Measurements from ENCODE around the gene DEPDC7.
"Not testable (repeated sequence)": the region's sequence is repeated elsewhere in the genome, so short reads cannot be mapped to it uniquely, and the experiment has no call there.

The DEPDC7 gene

GRCh38 chr11:33025339-33025722 is 9.7 kb downstream of the DEPDC7 start:
- no peak for DNase-seq

- no peak for DNase-seq
Observed at GRCh38 chr11:33027233-33027632, 11.6 kb downstream of the DEPDC7 start.

GRCh38 chr11:33027846-33028536 is 12.3 kb downstream of the DEPDC7 start:
- peak in 4 of 56 donors; percentile 7 to 21 (median 16) for DNase-seq

DNA sequence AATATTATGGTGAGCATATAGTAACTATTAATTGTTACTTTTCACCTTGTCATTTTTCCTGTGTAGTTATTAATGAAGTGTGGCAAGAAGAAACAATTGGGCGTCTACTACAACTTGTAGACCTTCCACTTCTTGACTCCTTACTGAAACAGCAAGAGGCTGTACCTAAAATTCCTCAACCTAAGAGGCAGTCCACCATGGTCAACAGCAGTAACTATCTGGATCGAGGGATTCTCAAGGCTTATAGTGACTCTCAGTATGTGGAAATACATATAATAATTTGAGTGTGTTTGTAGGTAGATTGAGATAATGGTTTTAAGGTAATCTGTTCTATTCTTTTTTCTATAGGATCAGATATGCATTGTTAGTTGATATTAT is 12.8 kb downstream of the DEPDC7 start:
- DNase-seq, result no peak

DNA sequence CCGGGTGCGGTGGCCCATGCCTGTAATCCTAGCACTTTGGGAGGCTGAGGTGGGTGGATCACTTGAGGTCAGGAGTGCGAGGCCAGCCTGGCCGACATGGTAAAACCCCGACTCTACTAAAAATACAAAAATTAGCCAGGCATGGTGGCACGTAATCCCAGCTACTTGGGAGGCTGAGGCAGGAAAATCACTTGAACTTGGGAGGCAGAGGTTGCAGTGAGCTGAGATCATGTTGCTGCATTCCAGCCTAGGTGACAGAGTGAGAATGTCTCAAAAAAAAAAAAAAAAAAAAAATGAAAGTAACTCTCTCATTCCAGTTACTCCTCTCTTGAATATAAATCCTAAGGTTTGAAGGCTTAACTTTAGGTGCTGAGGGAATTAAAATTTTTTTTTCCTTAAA is 13.5 kb downstream of the DEPDC7 start:
- DNase-seq, result not testable (repeated sequence)

GRCh38 chr11:33033493-33033892 is 17.8 kb downstream of the DEPDC7 start:
- no peak for DNase-seq

DNA sequence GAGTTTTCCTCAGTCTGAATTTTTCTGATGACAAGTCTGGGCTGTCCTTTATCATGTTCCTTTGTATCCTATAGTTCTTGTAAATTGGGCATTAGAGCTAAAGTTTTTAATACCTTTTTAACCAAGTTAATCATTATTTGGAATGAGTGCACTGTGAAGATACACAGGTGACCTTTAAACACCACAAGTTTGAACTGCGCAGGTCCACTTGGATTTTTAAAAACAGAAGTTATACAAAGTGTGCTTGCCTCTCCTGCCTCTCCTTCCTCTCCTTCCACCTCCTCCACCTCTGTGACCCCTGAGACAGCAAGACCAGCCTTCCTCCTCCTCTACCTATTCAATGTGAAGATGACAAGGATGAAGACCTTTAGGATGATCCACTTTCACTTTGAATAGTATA is 19.3 kb downstream of the DEPDC7 start:
- no peak for DNase-seq

GRCh38 chr11:33039274-33040032 is 23.8 kb downstream of the DEPDC7 start, which contains the start of gene TCP11L1:
Gene TCP11L1 (plus strand): TSS chr11:33039572. CDS start chr11:33043774, 4,202 bp downstream.
- DNase-seq, result peak; percentile 66 to 98 (median 90)

DNA sequence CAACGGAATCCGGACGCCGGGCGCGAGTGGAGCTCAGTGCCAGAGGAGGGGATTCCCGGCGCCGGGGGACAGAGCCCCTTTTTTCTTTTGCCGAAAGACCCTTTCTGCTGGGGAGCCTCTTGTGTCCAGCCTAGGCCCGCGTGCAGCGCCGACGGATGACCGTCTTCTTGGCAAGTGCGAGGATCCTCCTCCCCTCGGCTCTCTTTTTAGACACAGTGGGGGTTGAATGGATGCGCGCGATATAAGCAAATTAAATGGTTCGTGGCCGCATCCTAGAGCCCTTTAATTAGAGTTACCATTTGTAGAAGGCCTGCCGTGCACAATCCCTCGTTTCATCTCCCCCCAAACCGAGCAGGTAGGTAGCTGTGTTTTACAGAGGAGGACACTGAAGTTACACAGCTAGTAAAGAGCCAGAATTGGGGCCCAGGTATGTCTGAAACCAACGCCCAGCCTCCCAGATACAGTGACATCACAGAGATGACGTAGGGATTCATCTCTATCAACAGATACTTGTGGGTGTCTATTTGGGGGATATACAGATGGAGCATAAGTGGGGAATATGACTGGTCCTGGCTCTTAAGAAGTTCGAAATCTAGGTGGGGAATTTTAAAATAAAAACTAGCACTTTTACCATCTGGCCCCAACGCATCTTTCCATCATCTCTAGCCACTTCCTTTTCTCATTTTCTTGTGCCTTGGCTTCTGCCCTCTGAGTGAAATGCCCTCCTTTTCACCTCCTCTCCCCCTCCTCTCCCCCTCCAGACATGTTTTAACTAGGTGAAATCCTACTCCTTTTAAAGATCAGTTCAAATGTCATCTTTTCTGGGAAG is 24.6 kb downstream of the DEPDC7 start:
- peak in 9 of 56 donors; percentile 6 to 73 (median 33) for DNase-seq

GRCh38 chr11:33040862-33041453 is 25.3 kb downstream of the DEPDC7 start:
- DNase-seq, result no peak

DNA sequence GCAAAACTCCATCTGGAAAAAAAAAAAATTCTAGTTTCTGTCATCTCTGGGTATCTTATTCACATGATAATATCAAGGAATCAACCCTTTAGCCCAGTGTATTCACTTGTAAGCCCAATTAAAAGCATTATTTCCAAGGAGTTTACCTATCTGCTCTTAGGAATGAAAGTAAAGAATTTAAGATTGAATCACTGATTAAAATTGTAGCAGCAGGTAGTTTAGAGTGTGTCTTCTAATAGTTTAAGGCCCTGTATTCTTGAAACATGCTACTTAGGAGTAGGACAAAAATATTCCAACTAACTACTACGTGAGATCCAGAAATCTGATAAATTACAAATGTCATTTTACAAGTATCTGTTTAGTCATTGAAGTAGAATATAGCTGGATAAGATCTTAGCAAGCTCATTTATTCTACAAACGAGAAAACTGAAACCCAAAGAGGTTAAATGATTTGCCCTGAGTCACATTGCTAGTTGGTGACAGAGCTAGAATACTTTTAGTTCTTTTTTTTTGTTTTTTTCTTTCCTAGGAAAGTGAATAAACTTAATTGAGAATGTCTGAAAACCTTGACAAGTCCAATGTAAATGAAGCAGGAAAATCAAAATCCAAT is 27.6 kb downstream of the DEPDC7 start:
- no peak for DNase-seq

DNA sequence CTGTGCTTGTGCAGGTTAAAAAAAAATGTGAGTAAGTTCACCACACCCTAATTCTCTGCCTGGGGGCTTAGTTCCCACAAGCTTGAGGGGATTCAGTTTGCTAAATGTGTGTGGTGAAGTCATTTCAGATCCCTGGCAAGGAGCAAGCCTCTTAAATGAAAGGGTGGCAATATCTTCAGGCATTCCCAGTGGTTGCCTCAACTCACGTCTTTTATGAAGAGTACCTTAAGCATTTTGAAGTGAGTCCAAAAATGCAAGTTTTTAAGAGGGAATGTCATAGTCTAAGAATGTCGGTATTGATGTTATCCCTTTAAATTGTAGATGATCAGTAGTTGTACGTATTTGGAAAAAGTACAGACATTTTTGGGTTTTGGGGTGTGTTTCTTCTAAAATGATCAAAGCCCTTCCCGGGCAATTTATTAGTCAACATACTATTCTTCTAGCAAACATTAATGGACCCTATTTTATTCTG is 28.6 kb downstream of the DEPDC7 start:
- DNase-seq, result no peak

DNA sequence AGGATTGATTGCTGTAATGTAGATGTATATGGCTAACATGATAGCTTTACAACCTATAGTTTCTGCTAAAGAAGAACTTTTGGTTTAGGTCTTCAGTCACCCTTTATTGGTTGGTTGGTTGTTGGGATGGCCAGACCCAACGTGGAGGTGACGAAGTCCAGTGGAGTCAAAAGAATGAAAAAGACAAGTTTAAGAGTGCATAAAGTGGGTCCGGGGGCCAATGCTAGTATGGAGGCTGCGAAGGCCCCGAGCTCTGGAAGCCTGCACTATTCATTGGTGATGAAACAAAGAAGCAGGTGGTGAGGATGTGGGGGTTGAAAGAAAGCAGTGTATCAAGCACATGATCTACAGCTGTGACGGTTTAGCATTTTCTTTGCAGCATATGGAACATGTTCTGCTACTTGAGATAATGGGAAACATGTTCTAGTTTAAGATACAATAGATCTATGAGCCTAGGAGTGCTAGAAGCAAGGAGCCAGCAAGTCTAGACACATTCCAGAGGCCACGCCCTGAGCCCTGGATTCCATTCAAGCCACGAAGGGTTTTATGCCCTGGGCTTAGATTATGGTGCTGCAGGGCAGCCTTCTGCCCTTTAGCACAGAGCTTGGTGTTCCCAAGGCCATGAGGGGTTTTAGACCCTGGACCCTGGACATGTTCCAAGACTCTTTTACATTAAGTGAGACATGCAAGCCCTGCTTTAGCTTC is 30.0 kb downstream of the DEPDC7 start:
- DNase-seq, result no peak

DNA sequence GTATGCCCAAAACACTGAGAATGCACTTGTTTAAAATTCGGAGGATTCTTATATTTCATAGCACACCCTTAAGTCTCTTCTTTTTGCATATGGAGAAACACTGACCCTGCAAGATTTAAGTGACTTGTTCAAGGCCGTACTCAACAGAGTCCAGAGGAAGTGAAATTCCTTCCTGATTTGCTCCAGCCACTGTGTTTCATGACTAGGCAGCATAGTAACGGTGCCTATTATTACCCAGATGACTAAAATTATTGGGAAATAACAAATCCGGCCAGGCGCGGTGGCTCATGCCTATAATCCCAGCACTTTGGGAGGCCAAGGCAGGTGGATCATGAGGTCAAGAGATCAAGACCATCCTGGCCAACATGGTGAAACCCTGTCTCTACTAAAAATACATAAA is 33.0 kb downstream of the DEPDC7 start:
- DNase-seq, result not testable (repeated sequence)

GRCh38 chr11:33049565-33050408 is 34.1 kb downstream of the DEPDC7 start:
- not testable (repeated sequence) for DNase-seq

DNA sequence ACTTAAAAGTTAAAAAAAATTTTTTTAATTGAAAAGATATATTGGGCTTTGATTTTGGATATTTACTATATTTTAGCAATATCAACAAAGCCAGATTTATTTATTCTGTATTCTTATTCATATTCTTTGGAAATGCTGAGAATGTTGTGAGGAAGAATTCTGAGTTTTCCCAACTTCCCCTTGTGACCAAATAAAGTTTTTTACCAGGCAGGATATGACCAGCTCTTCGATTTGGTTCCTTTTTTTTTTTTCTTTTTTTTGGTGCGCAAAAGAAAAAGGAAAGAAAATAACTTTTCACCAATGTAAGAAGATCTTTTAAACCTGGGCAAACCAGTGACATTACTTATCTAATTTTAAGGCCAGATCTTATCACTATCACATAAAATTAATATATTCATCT is 36.6 kb downstream of the DEPDC7 start:
- no peak for DNase-seq

DNA sequence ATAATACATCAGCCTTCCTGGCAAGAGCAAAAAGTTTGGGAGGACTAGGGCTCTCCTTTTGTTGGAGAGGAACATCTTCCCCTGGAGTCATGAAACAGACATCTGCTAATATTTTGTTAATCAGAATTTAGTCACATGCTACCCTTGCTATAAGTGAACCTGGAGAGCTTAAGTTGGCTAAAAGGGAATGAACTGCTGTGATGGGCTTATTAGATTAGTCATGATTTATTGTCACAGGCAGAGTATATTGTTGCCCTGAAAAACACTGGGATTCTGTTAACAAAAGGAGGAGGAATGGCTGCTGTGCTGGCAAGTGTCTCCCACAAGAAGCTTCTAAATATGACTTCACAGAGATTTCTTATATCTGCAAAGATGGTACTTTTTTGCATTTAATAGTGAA is 39.7 kb downstream of the DEPDC7 start:
- no peak for DNase-seq

GRCh38 chr11:33057284-33057683 is 41.6 kb downstream of the DEPDC7 start:
- no peak for DNase-seq

DNA sequence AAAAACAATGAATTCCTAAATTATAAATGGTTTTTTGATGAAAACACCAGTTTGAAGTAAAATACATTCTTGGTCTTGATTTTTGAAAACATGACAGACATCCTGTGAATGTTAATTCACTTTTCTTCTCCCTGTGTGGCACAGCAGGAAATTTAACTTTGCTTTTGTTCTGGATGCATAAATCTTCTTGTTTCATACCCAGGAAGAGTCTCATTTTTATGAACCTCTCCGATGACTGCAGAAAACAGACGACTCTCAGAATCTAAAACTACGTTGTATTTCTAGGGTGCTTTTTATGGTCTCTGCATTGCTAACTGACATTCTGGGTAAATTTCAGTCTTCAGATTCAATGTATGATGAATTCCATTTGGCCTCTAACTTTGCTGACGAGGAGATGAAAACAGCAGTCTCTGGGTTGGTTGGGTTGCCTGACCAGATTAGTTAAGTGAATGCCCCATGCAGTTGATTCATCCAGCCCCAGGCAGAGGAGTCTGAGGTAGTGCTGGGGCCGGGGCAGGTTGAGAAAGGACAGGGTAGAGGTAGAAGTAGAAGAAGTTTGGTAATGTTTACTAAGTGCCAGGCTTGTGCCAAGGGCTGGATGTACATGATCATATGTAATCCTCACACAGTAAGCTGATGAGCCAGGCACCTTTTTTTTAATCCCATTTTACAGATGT is 43.8 kb downstream of the DEPDC7 start:
- DNase-seq, result no peak

Measured in amygdala (tissue), 56 donors.